ENCODE results near the gene DEPP1. TPM values are rescaled to one million over a fixed set of nuclear protein-coding genes. Genes with fewer than 3 reads are reported as not detected.

DEPP1 gene
- total and polyA plus RNA-seq, 2 of the 13 experiments (the other 11 are each of a cell fraction or from before 2014, with no cell fraction given), result 14.8 to 270 TPM

- DNase-seq (ENCODE audit: low spot score), result no peak
- H4K20me1 ChIP-seq (ENCODE audit: insufficient read depth, low read length), result no peaks in the 10 kb centered on the region
- ChIA-PET POLR2A (interaction anchor here (1.1 to 5.9 kb wide), 9 partner anchors 10 to 45 kb away, joined by 3 to 84 read pairs (median 9); partner anchors contain the start of genes DEPP1 and RASSF4), CTCF (ENCODE audit: low intra/inter-chr PET ratio, low total read pairs) (interaction anchor here (1.7 kb wide), 1 partner anchor 26 kb away, joined by 5 read pairs; no protein-coding TSS in a partner anchor)
- H3K79me2 ChIP-seq (ENCODE audit: insufficient read depth, low read length), result no peaks in the 10 kb centered on the region
- H2AFZ ChIP-seq (ENCODE audit: low read length), result no peak overlapping the region
- no peaks in the 10 kb centered on the region for H3K9me3 ChIP-seq (ENCODE audit: low read length)
- peak overlapping the region; percentile 68 for H3K4me2 ChIP-seq (ENCODE audit: low read depth, low read length)
- H3K4me1 ChIP-seq (ENCODE audit: insufficient read depth, low read length), result peaks cover 96% of the 10 kb centered on the region
- peak overlapping the region; percentile 30 for H3K9ac ChIP-seq (ENCODE audit: insufficient read depth, low read depth, low read length)
- no peak for FAIRE-seq
- intact Hi-C loops (cut with micrococcal nuclease; ENCODE audit: unreplicated experiment), result loop anchor here (2.0 to 5.0 kb wide), 2 partner anchors 15 to 693 kb away; no protein-coding TSS in a partner anchor
- BruUV-seq (replicated peaks), result no TSS peak
- peak overlapping the region; percentile 37 for H3K27ac ChIP-seq (ENCODE audit: extremely low read length, insufficient read depth, low read length)
- H3K4me3 ChIP-seq (replicated peaks in 1 of 3; ENCODE audit: insufficient read depth in 1 of 3, low read depth in 2 of 3, low read length in 3 of 3), result 0 out of 6 replicates have a peak overlapping the region, but pooled peaks of 1 of the 3 experiments have one; percentile 6
- 53% methylated on average over 2 of the region's 3 CpGs for WGBS (ENCODE audit: low lambda C conversion rate)
- in situ Hi-C loops (cut with HindIII; ENCODE audit: extremely low pct_ligation_motif_present, low pct_unique_long_range_greater_than_20kb), result loop anchor here (25.0 kb wide), 1 partner anchor 1538 kb away; the partner anchor contains the start of gene HNRNPF
- no peaks in the 10 kb centered on the region for H3K36me3 ChIP-seq (replicated peaks in 1 of 2; ENCODE audit: control insufficient read depth in 1 of 2, insufficient read depth in 2 of 2, low read length in 2 of 2)
- peak; percentile 79 for ATAC-seq
- no peaks in the 10 kb centered on the region for H3K27me3 ChIP-seq (ENCODE audit: control insufficient read depth in 1 of 2, insufficient read depth in 2 of 2, low read length in 2 of 2)
- TF ChIP-seq ZFX (CRISPR knock-in tag; IDR thresholded peaks at IDR 0.05; ENCODE audit: low read depth) (peak; percentile 71), ZNF687 (CRISPR knock-in tag; IDR thresholded peaks at IDR 0.05) (peak; percentile 63), CHD4 (IDR thresholded peaks at IDR 0.05; ENCODE audit: borderline replicate concordance, low read length) (0 out of 2 replicates have a peak, but pooled peaks have one; percentile 39), KAT8 (CRISPR knock-in tag; IDR thresholded peaks at IDR 0.05) (0 out of 2 replicates have a peak, but pooled peaks have one; percentile 17), TFDP1 (CRISPR knock-in tag; IDR thresholded peaks at IDR 0.05; ENCODE audit: borderline replicate concordance) (no peak), FOXJ3 (CRISPR knock-in tag; IDR thresholded peaks at IDR 0.05; ENCODE audit: borderline replicate concordance) (no peak), SIX4 (CRISPR knock-in tag; IDR thresholded peaks at IDR 0.05) (no peak), SETDB1 (CRISPR knock-in tag; IDR thresholded peaks at IDR 0.05; ENCODE audit: borderline replicate concordance) (no peak), ATF1 (CRISPR knock-in tag; IDR thresholded peaks at IDR 0.05) (no peak)
- TF ChIP-seq, protein P1, sequence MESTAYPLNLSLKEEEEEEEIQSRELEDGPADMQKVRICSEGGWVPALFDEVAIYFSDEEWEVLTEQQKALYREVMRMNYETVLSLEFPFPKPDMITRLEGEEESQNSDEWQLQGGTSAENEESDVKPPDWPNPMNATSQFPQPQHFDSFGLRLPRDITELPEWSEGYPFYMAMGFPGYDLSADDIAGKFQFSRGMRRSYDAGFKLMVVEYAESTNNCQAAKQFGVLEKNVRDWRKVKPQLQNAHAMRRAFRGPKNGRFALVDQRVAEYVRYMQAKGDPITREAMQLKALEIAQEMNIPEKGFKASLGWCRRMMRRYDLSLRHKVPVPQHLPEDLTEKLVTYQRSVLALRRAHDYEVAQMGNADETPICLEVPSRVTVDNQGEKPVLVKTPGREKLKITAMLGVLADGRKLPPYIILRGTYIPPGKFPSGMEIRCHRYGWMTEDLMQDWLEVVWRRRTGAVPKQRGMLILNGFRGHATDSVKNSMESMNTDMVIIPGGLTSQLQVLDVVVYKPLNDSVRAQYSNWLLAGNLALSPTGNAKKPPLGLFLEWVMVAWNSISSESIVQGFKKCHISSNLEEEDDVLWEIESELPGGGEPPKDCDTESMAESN (CRISPR knock-in tag; conservative IDR thresholded peaks at IDR 0.05), result no peak
- TF ChIP-seq, protein P2, sequence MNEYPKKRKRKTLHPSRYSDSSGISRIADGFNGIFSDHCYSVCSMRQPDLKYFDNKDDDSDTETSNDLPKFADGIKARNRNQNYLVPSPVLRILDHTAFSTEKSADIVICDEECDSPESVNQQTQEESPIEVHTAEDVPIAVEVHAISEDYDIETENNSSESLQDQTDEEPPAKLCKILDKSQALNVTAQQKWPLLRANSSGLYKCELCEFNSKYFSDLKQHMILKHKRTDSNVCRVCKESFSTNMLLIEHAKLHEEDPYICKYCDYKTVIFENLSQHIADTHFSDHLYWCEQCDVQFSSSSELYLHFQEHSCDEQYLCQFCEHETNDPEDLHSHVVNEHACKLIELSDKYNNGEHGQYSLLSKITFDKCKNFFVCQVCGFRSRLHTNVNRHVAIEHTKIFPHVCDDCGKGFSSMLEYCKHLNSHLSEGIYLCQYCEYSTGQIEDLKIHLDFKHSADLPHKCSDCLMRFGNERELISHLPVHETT (CRISPR knock-in tag; conservative IDR thresholded peaks at IDR 0.05), result no peak
- TF ChIP-seq, protein P3, sequence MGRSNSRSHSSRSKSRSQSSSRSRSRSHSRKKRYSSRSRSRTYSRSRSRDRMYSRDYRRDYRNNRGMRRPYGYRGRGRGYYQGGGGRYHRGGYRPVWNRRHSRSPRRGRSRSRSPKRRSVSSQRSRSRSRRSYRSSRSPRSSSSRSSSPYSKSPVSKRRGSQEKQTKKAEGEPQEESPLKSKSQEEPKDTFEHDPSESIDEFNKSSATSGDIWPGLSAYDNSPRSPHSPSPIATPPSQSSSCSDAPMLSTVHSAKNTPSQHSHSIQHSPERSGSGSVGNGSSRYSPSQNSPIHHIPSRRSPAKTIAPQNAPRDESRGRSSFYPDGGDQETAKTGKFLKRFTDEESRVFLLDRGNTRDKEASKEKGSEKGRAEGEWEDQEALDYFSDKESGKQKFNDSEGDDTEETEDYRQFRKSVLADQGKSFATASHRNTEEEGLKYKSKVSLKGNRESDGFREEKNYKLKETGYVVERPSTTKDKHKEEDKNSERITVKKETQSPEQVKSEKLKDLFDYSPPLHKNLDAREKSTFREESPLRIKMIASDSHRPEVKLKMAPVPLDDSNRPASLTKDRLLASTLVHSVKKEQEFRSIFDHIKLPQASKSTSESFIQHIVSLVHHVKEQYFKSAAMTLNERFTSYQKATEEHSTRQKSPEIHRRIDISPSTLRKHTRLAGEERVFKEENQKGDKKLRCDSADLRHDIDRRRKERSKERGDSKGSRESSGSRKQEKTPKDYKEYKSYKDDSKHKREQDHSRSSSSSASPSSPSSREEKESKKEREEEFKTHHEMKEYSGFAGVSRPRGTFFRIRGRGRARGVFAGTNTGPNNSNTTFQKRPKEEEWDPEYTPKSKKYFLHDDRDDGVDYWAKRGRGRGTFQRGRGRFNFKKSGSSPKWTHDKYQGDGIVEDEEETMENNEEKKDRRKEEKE (IDR thresholded peaks at IDR 0.05), result no peak
Observed at GRCh38 chr10:44949915-44950314, 28.7 kb downstream of the DEPP1 start.
